HG03457 (cell line): ENCODE measurements around the gene PHLDB2.

Experiments
- ATAC-seq: cut with Tn5 transposase; IDR thresholded peaks from one replicate; pipeline ENCODE4 v1.9.1; 2021; ENCODE audit warnings: moderate number of reproducible peaks; ENCODE audit not compliant: unreplicated experiment

PHLDB2 gene

DNA sequence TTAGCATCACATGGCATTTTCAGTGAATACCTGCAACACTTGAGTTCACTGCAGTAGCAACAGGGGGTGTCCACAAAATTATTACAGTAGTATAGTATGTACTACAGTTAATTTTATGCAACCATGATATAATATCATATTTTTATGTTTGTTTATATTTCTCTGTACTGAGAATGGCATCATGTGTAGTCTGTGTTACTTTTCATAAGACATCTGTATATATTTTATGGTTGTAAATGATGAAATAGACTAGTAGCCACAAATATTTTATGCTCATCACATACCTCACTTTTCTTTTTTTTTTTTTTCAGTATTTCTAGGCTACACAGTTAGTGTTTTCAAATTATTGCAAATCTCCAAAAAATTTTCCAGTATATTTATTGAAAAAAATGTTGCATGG, 22.4 kb downstream of the PHLDB2 start:
- ATAC-seq: no peak

DNA sequence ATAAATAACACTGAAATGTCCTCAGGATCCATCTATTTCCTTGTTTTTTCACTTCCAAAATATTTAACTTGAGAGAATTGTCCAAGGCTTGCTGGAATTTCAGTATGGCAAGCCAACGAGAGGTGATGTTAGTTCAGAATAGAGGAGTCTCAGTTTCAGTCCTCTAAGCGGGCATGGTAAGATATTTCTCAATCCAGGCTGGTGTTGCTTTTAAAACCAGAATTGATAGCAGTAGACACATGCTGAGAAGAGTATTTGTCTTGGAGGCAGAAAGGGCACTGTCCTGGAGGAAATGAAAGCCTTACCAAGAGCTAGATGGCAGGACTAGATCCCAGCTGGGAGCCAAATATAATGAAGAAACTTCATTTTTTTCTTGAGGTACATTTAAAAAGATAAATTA, 23.1 kb downstream of the PHLDB2 start:
- no peak for ATAC-seq

DNA sequence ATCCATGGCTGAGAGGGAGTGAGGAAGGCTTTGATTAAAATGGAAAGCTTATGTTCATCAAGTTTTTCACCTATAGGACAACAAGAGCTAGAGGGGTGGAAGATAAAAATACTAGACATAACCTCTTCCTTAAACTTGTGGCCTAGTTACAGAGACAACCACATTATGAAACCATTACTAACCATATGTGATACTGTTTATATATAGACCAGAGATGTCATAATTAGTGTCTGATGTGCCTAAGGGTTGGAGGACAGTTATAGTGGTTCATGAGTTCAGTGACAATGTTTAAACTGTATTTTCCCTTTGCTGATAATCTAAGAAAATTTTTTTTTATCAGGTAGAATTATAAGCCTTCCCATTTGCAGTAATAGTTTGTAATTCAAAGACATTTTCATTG, 23.7 kb downstream of the PHLDB2 start:
- ATAC-seq: peak; percentile 96

DNA sequence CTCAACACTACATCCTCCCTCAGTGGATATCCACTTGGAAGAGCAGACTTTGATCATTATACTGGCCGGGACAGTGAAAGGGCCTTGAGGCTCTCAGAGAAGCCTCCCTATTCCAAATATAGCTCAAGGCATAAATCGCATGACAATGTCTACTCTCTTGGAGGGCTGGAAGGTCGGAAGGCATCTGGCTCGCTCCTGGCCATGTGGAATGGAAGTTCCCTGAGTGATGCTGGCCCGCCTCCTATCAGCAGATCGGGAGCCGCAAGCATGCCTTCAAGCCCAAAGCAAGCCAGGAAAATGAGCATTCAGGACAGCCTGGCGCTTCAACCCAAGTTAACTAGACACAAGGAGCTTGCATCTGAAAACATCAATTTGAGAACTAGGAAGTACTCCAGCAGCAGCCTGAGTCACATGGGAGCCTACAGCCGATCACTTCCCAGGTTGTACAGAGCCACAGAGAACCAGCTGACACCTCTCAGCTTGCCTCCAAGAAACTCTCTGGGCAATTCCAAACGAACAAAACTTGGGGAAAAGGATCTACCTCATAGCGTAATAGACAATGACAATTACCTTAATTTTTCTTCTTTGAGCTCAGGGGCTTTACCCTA, 25.4 kb downstream of the PHLDB2 start:
- no peak for ATAC-seq

DNA sequence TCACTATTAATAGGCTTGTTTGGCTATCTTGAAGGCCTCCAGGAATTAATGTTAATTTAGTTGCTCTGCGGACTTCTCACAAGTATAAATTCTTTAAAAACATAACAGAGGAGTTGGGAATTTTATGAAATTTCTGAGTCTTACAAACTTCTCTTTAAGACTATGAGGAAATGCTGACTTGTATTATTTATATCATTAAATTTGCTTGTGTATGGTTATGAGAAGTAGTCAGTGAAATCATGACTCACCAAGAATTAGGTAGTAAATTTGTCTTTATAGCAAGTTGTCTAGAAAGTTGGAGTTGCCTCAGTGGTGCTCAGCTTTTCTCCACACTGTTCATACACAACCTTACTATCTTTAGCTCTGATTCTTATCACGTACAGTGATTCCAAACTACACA, 26.5 kb downstream of the PHLDB2 start:
- ATAC-seq: no peak

DNA sequence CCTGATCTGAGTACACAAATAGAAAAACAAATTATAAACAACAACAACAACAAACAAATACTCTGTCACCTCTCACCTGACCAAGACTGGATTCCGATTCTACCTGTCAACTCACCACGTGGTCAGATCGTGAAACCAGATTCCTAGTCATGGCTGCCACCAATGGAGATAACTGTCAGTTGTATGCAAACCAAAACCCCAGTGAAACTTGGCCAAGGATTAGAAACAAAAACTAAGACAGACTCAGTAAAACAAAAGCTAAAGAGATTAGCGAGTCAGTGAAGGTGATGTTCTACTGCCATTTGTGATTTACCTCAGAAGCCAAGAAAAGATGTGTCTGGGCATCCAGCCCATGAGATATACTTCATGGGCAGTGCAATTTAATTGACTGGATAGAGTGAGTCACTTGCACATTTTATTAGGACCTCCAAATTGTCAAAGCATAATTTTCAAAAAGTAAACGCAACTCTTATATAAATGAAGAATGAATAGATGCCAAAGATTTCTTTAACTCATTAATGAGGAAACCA, 31.1 kb downstream of the PHLDB2 start:
- no peak for ATAC-seq

DNA sequence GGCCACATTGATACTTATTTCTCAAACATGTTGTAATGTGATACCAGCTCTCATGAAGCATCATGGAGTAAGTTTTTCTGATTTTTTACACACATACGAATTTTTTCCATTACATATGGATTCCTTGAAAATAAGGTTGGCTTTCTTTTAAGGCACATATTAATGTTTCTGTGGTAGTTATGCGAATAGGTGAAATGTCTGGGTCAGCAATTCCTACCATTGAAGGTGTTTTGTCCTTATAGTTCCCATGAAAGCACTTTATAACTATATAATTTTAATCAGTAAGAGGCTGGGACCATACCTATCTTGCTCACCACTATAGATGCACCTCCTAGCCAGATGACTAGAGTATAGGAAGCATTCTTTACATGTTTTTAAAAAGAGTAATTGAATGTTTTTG, 33.0 kb downstream of the PHLDB2 start:
- no peak for ATAC-seq

DNA sequence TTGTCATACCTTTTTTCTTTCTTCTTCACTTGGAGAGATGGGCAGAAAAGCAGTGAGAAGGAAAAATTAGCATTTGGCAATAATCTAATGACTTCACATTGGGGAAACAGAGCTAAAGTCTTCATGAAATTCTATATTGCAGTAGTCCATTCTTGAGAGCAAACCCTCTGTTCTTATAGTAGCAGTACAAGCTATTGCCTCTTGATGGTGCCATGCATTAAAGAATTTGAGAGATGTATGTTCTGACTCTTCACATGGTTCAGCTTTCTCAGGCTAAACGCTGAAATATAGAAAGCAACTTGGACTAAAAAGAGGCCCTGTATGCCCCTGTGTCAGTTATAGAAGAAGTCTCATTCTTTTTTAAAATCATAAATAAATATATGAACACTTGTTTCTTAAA, 36.0 kb downstream of the PHLDB2 start:
- no peak for ATAC-seq

DNA sequence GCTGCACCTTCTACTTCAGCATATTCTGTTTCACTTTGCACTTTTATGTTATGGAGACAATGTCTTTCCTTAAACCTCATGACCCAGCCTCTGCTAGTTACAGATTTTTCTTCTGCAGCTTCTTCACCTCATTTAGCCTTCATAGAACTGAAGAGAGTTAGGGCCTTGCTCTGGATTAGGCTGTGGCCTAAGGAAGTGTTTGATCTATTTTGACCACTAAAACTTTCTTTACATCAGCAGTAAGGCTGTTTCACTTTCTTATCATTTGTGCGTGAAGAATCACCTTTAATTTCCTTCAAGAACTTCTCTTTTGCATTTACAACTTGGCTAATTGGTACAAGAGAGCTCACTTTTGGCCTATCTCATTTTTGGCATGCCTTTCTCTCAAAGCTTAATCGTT, 40.9 kb downstream of the PHLDB2 start:
- no peak for ATAC-seq

DNA sequence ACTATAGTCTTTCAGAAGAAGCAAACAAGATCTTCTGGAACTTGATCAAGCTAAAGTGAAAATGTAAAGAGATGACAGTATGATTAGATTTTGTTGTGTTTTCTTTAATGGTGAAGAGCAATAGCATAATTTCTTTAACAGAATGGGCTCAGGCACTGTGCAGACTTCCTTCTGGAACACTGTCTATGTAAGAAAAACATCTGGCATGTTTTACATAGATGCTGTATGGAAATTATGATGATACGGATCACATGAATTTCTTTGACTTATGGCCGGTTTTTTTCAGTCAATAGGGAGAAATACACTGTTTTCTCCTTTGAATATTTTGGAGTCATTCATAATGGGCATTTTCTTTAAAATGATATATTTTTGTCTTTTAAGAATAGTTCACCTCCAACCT, 42.6 kb downstream of the PHLDB2 start:
- no peak for ATAC-seq

DNA sequence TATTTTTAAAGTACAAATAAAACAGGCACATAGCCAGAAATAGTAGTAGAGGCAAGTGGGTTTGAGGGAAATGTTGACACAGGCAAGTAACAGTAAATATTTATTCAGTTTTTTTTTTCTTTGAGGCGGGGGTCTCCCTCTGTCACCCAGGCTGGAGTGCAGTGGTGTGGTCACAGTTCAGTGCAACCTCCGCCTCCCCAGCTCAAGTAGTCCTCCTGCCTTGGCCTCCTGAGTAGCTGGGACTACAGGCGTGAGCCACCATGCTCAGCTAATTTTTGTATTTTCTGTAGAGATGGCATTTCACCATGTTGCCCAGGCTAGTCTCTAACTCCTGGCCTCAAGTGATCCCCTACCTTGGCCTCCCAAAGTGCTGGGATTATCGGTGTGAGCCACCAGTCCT, 43.5 kb downstream of the PHLDB2 start:
- ATAC-seq: no peak

DNA sequence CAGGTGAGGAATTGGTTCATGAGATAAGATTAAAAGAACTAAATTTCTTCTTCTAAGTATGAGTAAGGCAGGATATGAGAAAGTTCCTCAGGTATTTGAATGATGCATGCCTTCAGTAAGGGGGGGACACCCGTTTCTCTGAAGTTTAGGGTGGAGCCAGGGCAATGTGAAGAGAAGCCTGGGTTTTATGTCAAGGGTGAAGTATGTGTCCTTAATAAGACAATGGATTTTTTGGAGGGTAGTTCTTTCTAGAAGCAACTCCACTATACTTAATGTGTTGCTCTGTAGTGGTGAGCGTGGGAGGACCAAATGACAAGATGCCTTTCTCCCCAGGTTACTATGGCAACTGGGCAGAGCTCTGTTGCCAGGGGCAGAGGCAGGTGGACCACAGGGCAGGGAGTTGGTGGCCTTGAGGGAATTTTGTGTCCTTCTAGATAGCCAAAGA, 44.0 kb downstream of the PHLDB2 start:
- ATAC-seq: no peak

DNA sequence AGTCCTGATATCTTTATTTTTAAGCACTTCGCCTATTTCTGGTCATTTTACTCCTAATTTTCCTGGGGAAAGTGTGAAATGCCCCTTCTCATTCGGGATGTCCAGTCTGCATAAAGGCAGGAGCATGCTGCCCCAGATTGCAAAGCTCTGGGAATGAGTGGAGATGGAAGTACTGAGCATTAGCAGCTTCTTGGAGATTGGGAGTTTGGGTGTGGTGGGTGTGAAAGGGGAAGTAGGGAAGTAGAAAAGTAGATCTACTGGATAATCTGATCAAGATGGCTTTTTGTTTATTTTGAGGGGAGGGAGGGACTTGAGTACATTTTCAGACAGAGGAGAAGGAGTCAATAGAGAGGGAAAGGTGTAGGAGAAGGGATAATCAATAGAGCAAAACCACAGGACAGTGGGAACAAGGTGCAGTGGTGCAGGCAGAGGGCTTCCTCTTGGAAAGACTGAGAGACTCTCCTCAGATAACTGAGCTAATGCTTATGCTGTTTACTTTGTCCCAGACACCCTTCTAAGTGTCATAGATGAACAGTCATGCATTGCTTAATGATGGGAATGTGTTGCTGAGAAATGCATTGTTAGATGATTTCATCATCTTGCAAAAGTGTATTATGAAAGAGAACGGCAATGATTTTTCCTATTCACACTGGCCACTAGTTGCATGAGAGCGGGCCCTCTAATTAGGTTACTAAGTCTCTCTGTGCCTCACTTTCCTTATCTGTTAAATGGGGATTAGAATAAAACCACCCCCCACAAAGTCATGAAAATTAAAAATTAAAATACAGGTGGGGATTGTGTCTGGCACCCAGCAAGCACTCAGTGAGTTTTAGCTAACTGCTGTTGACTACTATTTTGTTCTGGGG, 45.5 kb downstream of the PHLDB2 start:
- ATAC-seq: no peak

DNA sequence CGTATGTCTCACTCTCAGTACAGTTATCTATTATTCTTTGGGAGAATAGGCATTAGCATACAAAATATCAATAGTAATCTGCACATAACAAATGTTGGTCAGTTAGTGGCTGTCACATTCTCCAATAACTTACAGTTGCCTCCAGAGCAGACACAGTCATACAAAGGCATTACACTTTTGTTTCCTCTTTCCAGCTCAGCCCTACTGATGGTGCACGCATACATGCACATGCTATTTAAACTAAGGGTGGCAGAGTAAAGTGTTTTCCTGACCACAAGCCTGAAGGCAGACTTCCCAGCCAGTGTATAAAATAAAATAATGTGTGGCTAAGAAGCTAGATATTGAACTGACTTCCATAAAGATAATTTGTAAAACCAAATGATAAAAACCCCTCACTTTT, 47.6 kb downstream of the PHLDB2 start:
- no peak for ATAC-seq

DNA sequence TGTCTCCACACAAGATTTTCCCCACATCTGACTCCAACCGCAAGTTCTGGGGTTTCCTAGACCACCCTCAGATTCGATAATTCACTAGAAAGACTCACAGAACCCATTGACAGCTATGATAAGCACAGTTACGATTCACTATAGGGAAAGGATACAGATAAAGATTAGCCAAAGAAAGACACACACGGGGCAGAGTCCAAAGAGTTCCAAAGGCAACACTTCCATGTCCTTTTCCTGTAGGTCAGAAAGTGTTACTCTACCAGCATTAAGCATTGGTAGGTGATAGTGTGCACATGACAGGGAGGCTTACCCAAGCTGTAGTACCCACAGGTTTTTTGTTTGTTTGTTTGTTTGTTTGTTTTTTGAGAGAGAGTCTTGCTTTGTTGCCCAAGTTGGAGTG, 48.1 kb downstream of the PHLDB2 start:
- ATAC-seq: no peak

DNA sequence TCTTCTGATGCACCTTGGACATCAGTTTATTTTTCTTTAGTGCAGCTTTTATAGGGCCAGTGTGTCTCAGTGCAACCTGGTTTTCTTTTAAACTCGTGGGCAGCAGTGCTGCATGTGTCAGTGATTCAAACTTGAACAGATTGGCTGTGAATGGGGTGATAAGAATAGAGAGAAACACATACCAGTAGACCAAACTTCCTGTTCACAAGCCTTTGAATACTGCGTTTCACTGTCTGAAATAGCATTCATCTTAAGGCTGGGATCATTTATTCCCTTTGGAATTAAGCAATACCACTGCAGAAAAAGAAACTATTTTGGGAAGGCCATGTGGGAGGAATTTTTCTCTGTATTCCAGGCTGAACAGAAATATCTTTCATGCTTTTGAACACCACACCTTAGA, 51.7 kb downstream of the PHLDB2 start:
- ATAC-seq: no peak

DNA sequence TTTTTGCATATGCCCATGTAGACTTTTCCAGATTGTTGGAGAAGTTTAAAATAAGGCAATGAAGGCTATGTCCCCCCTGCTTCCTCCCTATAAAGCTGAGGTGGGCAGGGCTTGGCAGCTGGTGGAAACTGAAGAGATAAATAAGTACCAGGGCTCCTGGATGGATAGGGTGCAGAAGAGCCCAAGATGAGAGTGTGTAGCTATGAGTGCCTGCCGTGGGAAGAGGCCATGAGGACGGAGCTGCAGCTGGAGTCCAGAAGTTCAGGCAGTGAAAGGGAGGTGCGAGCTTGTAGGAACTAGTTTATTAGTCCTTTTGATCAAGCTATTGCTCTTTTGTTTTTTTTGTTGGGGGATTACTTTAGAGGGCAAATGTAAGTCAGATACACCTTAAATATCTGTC, 52.4 kb downstream of the PHLDB2 start:
- no peak for ATAC-seq

DNA sequence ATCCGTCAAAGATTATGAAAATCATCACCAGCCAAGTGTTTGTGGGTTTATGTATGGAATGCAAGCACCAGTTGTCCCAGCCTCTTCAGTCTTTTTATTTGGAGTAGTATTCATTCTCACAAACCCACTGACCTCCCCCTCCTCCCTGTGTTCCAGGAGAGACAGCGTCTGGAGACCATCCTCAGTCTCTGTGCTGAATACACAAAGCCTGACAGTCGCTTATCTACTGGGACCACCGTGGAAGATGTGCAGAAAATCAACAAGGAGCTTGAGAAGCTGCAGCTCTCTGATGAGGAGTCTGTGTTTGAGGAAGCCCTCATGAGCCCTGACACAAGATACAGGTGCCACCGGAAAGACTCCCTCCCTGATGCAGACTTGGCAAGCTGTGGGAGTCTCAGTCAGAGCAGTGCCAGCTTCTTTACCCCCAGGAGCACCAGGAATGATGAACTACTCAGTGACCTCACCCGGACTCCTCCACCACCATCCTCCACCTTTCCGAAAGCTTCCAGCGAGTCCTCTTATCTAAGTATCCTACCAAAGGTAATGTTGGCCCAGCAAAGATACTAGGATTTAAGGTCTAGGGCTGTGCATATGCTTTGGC, 54.2 kb downstream of the PHLDB2 start:
- no peak for ATAC-seq

DNA sequence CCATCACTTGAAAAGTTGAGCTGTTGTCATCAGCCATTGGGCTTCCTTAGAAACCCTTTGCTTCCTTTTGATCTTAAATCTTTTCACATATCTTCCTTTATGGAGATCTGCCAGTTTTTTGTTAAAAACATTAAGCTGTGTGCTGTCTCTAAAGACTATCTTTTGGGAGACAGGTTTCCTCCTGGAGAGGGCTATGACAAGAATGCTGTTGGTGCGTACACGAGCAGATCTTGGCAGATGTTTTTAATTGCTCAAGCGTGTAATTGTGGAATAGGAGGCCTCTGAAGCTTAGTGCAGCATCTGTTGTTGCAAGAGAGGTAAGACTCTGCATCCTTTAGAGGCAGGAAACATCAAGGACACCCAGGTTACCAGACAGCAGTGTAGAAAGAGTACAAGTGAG, 56.8 kb downstream of the PHLDB2 start:
- no peak for ATAC-seq

DNA sequence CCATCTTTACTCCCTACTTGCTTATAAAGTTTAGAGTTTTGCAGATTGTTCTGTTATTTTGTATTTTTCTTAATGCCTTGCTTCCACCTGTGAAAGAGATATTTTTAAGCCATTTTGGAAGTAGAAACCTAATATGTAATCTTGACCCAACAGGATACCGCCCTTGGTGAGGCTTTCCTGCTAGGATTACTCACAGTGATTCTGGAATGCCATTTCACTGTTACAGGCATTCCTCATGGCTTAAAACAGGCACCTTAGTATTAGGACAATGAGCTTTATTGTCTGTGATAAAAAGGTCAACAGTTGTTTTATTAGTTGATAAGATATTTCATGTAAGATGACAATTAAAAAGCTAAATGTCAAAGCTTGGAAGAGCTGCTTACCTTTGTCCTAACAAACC, 58.2 kb downstream of the PHLDB2 start:
- no peak for ATAC-seq

DNA sequence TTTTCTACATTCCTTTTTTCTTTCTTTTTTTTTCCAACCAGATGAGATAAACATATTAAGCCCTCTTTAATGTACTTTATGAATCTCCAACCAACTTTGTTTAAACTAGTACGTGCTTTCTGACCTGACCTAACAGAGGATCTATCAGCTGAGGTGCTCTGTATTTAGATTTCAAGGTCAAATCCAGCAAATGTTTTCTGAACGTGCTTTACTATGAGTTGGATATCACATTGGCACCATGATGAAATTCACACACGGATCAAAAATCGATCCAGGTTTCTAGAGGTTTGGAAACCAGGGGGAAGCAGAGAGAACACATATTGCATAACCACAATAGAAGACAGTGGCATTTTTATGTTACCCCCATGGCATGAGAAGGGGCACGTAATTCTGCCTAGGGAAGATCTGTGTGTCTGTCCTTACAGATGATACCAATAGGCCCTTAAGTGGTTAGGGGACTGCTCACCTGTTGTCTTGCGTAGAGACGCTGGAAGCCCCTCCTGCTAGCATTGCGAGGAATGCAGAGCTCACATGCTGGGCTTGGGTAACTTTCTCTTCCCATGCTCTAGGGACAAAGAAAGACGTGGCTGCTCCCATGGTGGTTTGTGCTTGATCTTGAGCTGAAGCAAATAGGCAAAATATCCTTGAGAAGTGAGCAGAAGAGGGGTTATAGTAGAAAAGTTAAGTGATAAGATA, 60.5 kb downstream of the PHLDB2 start:
- ATAC-seq: no peak
